Small intestine (tissue), 7 donors: ENCODE measurements around the gene GRIK4. TPM values are rescaled to one million over a fixed set of nuclear protein-coding genes. Genes with fewer than 3 reads are reported as not detected.
A peak's percentile ranks its signal among the peaks of the same experiment; 100 is the strongest.

ENCODE experiments used
- DNase-seq, 2 donors: peaks; one replicate each; pipeline versions ENCODE4 v3.0.0 to v3.0.0-alpha.2; 2013
- FAIRE-seq: peaks from 2 replicates; lab custom pipeline; 2012; peaks lifted over from hg19 to GRCh38; lab: Jason Lieb, UNC
- H3K27ac ChIP-seq, 3 donors: one replicate each; pipeline ENCODE4 v1.5.1; 2013; ENCODE audit warnings: low read length in 2 of 3, mild to moderate bottlenecking in 2 of 3, control low read depth in 1 of 3, inconsistent platforms in 1 of 3, low read depth in 1 of 3, moderate library complexity in 1 of 3
- H3K27me3 ChIP-seq, 3 donors: one replicate each; pipeline ENCODE4 v1.6.1; 2013; ENCODE audit warnings: low read length in 3 of 3, inconsistent platforms in 1 of 3; ENCODE audit not compliant: control insufficient read depth in 3 of 3, insufficient read depth in 3 of 3
- H3K36me3 ChIP-seq, 3 donors: one replicate each; pipeline ENCODE4 v1.6.1; 2013; ENCODE audit warnings: low read length in 3 of 3, inconsistent platforms in 1 of 3, low read depth in 1 of 3, mild to moderate bottlenecking in 1 of 3, moderate library complexity in 1 of 3; ENCODE audit not compliant: control insufficient read depth in 3 of 3, insufficient read depth in 2 of 3
- H3K4me1 ChIP-seq, 3 donors: one replicate each; pipeline ENCODE4 v1.6.1; 2013; ENCODE audit warnings: low read length in 2 of 3, inconsistent platforms in 1 of 3, low read depth in 1 of 3, mild to moderate bottlenecking in 1 of 3, moderate library complexity in 1 of 3; ENCODE audit not compliant: control insufficient read depth in 3 of 3, insufficient read depth in 2 of 3
- H3K4me3 ChIP-seq, 3 donors: one replicate each; pipeline ENCODE4 v1.5.1; 2013; ENCODE audit warnings: low read length in 3 of 3, control low read depth in 1 of 3, inconsistent platforms in 1 of 3, low read depth in 1 of 3, mild to moderate bottlenecking in 1 of 3, moderate library complexity in 1 of 3
- H3K9me3 ChIP-seq, 2 donors: one replicate each; pipeline ENCODE4 v1.6.1; 2013; ENCODE audit warnings: low read depth in 1 of 2, low read length in 1 of 2; ENCODE audit not compliant: control insufficient read depth in 2 of 2, insufficient read depth in 1 of 2
- WGBS, 3 donors: extraction: QIAGEN DNeasy Blood & Tissue Kit; methylation state at CpG; one replicate each; pipeline ENCODE4 v1.1.7; 2013; 5-methylcytosine and 5-hydroxymethylcytosine counted together
- polyA plus RNA-seq, 4 donors: library from polyadenylated mRNA; stranded (reverse) in 3 of 4; unstranded in 1 of 4; fragments of 200-250 nt in 3 of 4; fragments of 120-200 nt in 1 of 4; gene quantifications; one replicate each; pipeline versions ENCODE4 v1.2.1 to v1.2.3, GENCODE V29; 2013
- donor health status: healthy with polysubstance abuse.
- donor health status: control.
- donor health status: control.
- donor health status: Bipolar disorder and iron deficiency.
- donor health status: healthy.

The GRIK4 gene
- polyA plus RNA-seq, 4 donors, result 0.15 to 1.4 (median 0.27) TPM; not detected in 1

DNA sequence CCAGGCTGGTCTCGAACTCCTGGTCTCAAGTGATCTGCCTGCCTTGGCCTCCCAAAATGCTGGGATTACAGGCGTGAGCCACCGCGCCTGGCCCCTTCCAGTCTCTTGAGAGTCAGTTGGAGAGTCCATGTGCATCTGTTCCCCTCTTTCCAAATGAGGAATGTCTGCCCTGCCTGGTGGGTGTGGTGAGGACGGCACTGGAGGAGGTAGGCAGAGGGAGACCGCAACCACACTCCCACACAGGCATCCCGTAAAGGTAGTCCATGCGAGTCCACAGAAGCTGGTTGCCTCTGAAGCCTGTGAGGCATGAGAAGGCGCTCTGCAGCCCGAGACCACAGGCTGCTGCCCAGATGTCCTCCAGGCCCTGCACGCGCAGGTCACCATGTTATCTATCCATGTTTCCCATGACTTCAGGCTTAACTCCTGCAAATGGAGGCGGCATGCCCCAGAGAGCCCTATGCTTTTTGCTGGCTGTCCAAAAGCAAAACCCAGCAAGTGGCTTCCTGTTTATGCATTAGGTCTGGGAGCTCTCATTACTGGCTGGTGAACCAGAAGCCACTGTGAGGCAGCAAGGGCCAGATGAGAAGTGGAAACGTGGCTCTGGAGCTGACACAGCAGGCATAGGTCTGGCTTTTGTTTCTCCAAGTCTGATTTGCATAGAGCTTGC, 43.4 kb downstream of the GRIK4 start:
- WGBS, 3 donors, result 85 to 91% (median 90%) methylated on average over 13 to 14 of the region's 14 CpGs
- Histone ChIP-seq H3K36me3 (no peaks in the 10 kb centered on the region), H3K27ac (no peak overlapping the region), H3K9me3 (no peaks in the 10 kb centered on the region), H3K4me1 (no peaks in the 10 kb centered on the region), H3K27me3 (no peaks in the 10 kb centered on the region), H3K4me3 (no peak overlapping the region)
- FAIRE-seq (no peak), DNase-seq (no peak)

DNA sequence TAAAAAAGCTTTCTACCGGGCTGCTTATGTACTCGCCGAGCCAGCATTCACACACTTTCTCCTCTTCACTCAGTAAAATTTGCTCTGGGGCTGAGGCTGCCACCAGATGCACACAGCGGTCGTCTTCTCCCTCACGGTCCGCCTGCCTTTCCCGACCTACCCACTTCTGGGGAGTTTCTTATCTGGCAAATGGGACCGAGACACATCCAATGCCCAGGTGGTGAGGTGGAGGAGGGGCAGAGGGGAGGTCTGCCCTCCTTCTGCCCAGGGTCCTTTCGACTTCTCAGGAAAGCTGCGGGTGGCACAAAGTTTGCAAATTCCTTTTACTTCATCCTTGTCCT, 43.9 kb downstream of the GRIK4 start:
- Histone ChIP-seq H3K4me1 (no peaks in the 10 kb centered on the region), H3K27me3 (no peaks in the 10 kb centered on the region), H3K36me3 (no peaks in the 10 kb centered on the region), H3K4me3 (no peak overlapping the region), H3K27ac (no peak overlapping the region), H3K9me3 (no peaks in the 10 kb centered on the region)
- FAIRE-seq (no peak), DNase-seq (no peak)
- WGBS, 3 donors, result 71 to 88% (median 82%) methylated on average over 11 of the region's 11 CpGs

DNA sequence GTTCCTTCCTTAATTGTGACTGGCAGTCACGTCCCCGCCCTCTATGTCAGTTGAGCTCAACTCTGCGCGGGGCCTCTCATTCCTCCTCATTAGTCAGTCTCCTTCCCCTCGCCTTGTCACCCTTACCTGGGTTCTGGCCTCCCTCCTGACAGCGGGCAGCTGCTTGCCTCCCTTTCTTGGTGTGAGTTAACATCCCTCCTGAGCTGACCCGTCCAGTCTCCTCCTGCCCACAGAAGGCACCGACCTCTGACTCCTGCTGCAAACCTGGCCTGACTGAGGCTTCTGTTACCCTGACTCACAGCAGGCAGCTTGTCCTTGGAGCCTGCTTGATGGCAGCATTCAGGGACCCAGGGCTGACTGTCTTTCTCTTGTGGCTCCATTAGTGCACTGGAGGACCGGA, 45.2 kb downstream of the GRIK4 start:
- DNase-seq (no peak), FAIRE-seq (no peak)
- Histone ChIP-seq H3K4me1 (no peaks in the 10 kb centered on the region), H3K27ac (no peak overlapping the region), H3K36me3 (no peaks in the 10 kb centered on the region), H3K4me3 (no peak overlapping the region), H3K27me3 (no peaks in the 10 kb centered on the region), H3K9me3 (no peaks in the 10 kb centered on the region)
- WGBS, 3 donors, result 76 to 90% (median 85%) methylated on average over 9 of the region's 9 CpGs

DNA sequence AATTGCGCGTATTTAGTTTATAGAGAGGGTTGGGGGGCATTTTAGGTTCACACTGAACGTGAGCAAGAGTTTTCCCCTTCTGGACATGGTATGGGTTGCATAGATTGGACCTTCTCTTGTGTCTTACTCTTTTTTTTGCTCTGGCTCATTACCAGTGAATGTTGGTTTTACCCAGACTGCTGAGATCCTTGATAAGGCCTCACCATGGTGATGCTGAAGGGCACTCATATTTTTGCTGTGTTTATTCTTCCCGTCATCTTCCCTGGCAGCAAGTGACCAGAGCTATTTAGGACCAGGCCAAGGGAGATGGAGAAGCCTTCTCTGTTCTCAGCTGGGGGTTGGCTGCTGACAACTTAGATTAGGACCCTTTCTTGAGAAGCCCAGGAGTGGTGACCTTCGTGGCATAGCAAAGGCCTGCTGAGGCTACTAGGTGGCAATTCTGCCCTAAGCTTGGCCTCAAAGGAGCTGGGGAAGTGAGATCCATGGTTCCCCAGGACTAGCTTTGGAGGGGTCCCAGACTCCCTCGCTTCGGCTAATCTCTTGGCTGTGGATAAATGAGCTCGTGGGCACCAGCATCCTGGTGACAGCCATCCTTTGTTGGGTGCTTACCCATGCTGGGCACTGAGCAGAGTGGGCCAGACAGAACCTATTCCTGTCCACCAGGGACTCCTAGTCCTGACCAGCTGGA, 47.3 kb downstream of the GRIK4 start:
- Histone ChIP-seq H3K36me3 (no peaks in the 10 kb centered on the region), H3K27me3 (peaks cover 0 to 20% (median 0%) of the 10 kb centered on the region in 3 donors), H3K27ac (no peak overlapping the region), H3K4me1 (peaks cover 0 to 5% (median 0%) of the 10 kb centered on the region in 3 donors), H3K9me3 (no peaks in the 10 kb centered on the region), H3K4me3 (no peak overlapping the region)
- WGBS, 3 donors, result 85 to 92% (median 87%) methylated on average over 8 of the region's 8 CpGs
- DNase-seq (no peak), FAIRE-seq (no peak)

DNA sequence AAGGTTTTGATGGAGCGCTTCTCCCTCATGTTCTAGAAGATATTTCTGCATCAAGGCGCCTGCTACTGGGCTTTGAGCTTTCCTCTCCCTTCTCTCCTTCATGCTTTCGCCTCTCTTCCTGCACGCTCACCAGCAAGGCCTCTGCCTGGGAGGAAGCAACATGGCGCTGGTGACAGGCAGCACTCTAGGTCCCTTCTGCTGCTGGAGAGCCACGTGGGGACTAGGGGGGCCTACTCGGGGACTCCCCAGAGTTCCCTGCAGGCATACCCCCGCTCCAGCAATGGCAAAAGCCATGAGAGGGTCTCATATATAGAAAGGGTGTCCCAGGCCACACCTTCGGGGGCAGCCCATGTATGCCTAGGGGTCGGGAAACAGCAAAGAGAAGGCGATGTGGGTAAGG, 49.7 kb downstream of the GRIK4 start:
- DNase-seq, result no peak
- Histone ChIP-seq H3K27me3 (peaks cover 0 to 41% (median 2%) of the 10 kb centered on the region in 3 donors), H3K36me3 (no peaks in the 10 kb centered on the region), H3K4me1 (peaks cover 0 to 10% (median 0%) of the 10 kb centered on the region in 3 donors), H3K4me3 (no peak overlapping the region), H3K27ac (no peak overlapping the region), H3K9me3 (no peaks in the 10 kb centered on the region)
- 92 to 93% (median 92%) methylated on average over 11 of the region's 11 CpGs for WGBS, 3 donors
- FAIRE-seq, result no peak

DNA sequence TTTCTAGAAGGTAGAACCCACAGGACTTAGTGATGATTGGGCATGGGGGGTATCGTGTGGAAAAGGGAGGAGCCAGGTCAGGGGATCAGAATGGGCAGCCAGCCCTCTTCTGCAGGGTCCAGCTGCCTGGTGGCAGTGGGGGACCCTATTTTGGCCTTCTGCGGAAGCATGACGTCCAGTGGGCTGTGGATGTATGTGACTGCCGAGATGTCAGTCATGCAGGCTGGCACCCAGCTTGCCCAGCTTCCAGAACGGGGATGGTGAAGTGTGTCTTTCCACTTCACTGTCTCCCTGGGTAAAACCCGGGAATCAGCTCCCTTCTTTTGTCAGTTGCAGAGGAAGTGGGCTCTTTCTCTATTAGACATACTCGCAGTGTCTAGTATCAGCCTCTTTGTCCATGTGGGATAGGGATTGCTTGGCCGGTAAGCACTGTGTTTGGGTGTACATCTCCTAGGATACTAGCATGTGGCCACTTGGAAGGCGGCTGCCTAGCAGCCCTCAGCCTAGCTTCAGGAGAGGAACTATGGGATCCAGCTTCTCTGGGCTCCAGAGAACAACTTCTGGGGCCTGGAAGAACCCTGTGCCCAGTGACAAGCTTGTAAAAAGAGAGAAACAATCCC, 51.4 kb downstream of the GRIK4 start:
- no peak for FAIRE-seq
- no peak overlapping the region for H3K27ac ChIP-seq
- no peaks in the 10 kb centered on the region for H3K9me3 ChIP-seq
- WGBS, 3 donors, result 78 to 89% (median 88%) methylated on average over 8 to 9 of the region's 9 CpGs
- H3K36me3 ChIP-seq, result no peaks in the 10 kb centered on the region
- peaks cover 0 to 10% (median 0%) of the 10 kb centered on the region in 3 donors for H3K4me1 ChIP-seq
- DNase-seq, result no peak
- no peak overlapping the region for H3K4me3 ChIP-seq
- H3K27me3 ChIP-seq, result peaks cover 0 to 46% (median 2%) of the 10 kb centered on the region in 3 donors

DNA sequence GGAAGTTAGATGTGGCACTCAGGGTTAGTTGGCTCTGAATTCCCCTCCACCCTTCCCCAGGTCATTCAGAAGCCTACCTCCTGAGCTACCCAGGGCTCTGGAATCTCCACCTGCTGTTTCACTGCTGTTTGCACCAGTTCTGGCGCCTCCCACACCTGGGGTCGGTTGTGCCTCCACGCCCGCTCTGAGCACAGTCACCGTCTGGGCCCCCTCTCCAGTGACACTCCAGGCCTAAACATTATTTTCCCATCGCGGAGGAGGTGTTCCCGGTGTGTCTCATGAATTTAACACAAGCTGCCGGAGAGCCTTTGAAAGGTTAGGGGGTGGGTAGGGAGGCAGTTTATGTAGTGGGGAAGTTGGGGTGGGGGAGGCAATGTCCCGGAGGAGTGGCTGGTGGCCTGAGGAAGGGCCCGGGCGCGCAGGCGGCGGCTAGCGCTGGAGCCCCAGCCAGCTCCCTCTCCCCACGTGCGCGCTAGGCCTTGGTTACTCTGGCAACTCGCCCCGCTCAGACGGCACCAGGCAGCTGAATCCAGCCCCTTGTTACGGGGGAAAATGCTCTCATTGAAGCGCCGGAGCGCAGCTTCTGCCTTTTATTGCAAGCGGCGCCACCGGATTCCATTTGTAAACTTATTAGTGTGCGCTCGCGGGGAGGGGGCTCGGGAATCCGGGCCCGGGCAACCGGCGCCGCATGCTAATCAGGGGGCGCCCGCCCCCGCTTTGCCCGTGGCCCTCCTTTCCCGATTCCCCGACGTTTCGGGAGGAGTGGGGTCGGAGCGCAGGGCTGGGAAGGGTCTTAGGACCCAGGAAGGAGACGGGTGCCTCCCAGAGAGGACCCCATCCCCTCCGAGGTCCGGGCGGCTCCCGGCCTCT, 52.4 kb downstream of the GRIK4 start:
- Histone ChIP-seq H3K4me3 (no peak overlapping the region), H3K36me3 (no peaks in the 10 kb centered on the region), H3K4me1 (peaks cover 0 to 10% (median 0%) of the 10 kb centered on the region in 3 donors), H3K27ac (no peak overlapping the region), H3K27me3 (peaks cover 0 to 46% (median 2%) of the 10 kb centered on the region in 3 donors), H3K9me3 (no peaks in the 10 kb centered on the region)
- FAIRE-seq, result no peak
- peak in 1 of 2 donors; percentile 55 for DNase-seq
- WGBS, 3 donors, result 15 to 19% (median 16%) methylated on average over 50 to 53 of the region's 53 CpGs
